HCT116 (cell line): ENCODE measurements around the gene RNF39. TPM values are rescaled to one million over a fixed set of nuclear protein-coding genes. Genes with fewer than 3 reads are reported as not detected.

Experiments used
- ATAC-seq: fragments of 200-7000 bp; cut with Tn5 transposase; 2 replicates; pipeline ENCODE4 v1.9.1; 2020; ENCODE audit warnings: mild to moderate bottlenecking, moderate library complexity
- BruUV-seq: library from RNA; stranded (reverse); fragments of 400-500 nt; replicated peaks from 2 replicates; lab custom pipeline; 2021; lab: Mats Ljungman, UMichigan
- CTCF ChIA-PET: fragments of 300-600 bp; sonication (Branson Sonifier 250); formaldehyde crosslinking; loops from one replicate; lab custom pipeline; 2021; ENCODE audit warnings: antibody characterized with exemption; lab: Charles Lee
- POLR2A ChIA-PET: fragments of 300-600, 350-600 bp; sonication (Branson Sonifier 250); formaldehyde crosslinking; loops from one replicate; lab custom pipeline; 2021; ENCODE audit warnings: antibody characterized with exemption; lab: Charles Lee
- RAD21 ChIA-PET, 2 experiments: fragments of 300-600 bp; sonication (Branson Sonifier 250); formaldehyde crosslinking; loops; one replicate each; lab custom pipeline; 2023; ENCODE audit warnings: low total read pairs in 2 of 2; ENCODE audit not compliant: uncharacterized antibody in 2 of 2, unreplicated experiment in 2 of 2, low non-redundant PET in 1 of 2; lab: Charles Lee
- DNase-seq: peaks from one replicate; pipeline ENCODE4 v3.0.0-alpha.2; 2010; ENCODE audit warnings: low read depth, low spot score
- H2AFZ ChIP-seq: fragments of 200-600 bp; shearing (Covaris generic), sonication (generic); 2 replicates; pipeline ENCODE4 v1.6.1; 2017; ENCODE audit warnings: low read depth, mixed run types, mixed read lengths, antibody characterized with exemption, low read length; ENCODE audit not compliant: poor library complexity, severe bottlenecking
- H3K27ac ChIP-seq: 2 replicates; pipeline ENCODE4 v1.5.1; 2012; ENCODE audit warnings: low read depth, low read length
- H3K27me3 ChIP-seq: fragments of 200-600 bp; sonication (generic); 2 replicates; pipeline ENCODE4 v1.6.1; 2016; ENCODE audit warnings: mixed run types, low read length, mixed read lengths; ENCODE audit not compliant: insufficient read depth
- H3K36me3 ChIP-seq, 2 experiments: fragments of 200-500 bp in 1 of 2; fragments of 200-600 bp in 1 of 2; sonication (Bioruptor generic) in 1 of 2; sonication (generic) in 1 of 2; 2 replicates each; pipeline versions ENCODE4 v1.5.1 to v1.6.1; 2014 to 2016; ENCODE audit warnings: low read length in 2 of 2, inconsistent platforms in 1 of 2, mixed read lengths in 1 of 2, mixed run types in 1 of 2; ENCODE audit not compliant: insufficient read depth in 2 of 2, control insufficient read depth in 1 of 2
- H3K4me1 ChIP-seq, 2 experiments: fragments of 200-600 bp in 1 of 2; sonication (generic) in 1 of 2; 2 replicates each; pipeline versions ENCODE4 v1.5.1 to v1.6.1; 2012 to 2017; ENCODE audit warnings: low read length in 2 of 2, inconsistent platforms in 1 of 2, mild to moderate bottlenecking in 1 of 2, mixed read lengths in 1 of 2, mixed run types in 1 of 2, moderate library complexity in 1 of 2; ENCODE audit not compliant: insufficient read depth in 2 of 2, control insufficient read depth in 1 of 2
- H3K4me2 ChIP-seq: fragments of 200-600 bp; sonication (generic); 2 replicates; pipeline ENCODE4 v1.6.1; 2017; ENCODE audit warnings: mixed run types, low read length, mixed read lengths
- H3K4me3 ChIP-seq, 2 experiments: fragments of 200-600 bp in 1 of 2; sonication (generic) in 1 of 2; replicated peaks in 1 of 2; 2 replicates each; pipeline ENCODE4 v1.5.1; 2011 to 2016; ENCODE audit warnings: low read length in 2 of 2, control low read depth in 1 of 2, low read depth in 1 of 2, mild to moderate bottlenecking in 1 of 2, mixed read lengths in 1 of 2, mixed run types in 1 of 2
- H3K79me2 ChIP-seq: fragments of 200-600 bp; sonication (generic); 2 replicates; pipeline ENCODE4 v1.6.1; 2017; ENCODE audit warnings: mild to moderate bottlenecking, mixed run types, low read length, moderate library complexity, mixed read lengths; ENCODE audit not compliant: insufficient read depth
- H3K9ac ChIP-seq: fragments of 200-600 bp; sonication (generic); 2 replicates; pipeline ENCODE4 v1.6.1; 2016; ENCODE audit warnings: low read length, mixed read lengths
- H3K9me2 ChIP-seq: fragments of 200-600 bp; sonication (generic), shearing (Covaris generic); 2 replicates; pipeline ENCODE4 v1.6.1; 2017; ENCODE audit warnings: mixed run types, mild to moderate bottlenecking, moderate library complexity; ENCODE audit not compliant: insufficient read depth
- H3K9me3 ChIP-seq, 2 experiments: fragments of 200-500 bp in 1 of 2; fragments of 200-600 bp in 1 of 2; sonication (Bioruptor generic) in 1 of 2; sonication (generic) in 1 of 2; 2 replicates each; pipeline ENCODE4 v1.6.1; 2014 to 2017; ENCODE audit warnings: low read length in 2 of 2, mixed read lengths in 2 of 2, inconsistent platforms in 1 of 2, low read depth in 1 of 2, mild to moderate bottlenecking in 1 of 2, mixed run types in 1 of 2, moderate library complexity in 1 of 2; ENCODE audit not compliant: control insufficient read depth in 1 of 2, insufficient read depth in 1 of 2
- H4K20me1 ChIP-seq: fragments of 200-600 bp; sonication (generic), shearing (Covaris generic); 2 replicates; pipeline ENCODE4 v1.6.1; 2017; ENCODE audit warnings: mixed run types, mild to moderate bottlenecking, moderate library complexity; ENCODE audit not compliant: insufficient read depth
- CEBPB ChIP-seq: IDR thresholded peaks from 2 replicates; pipeline ENCODE4 v1.6.1; 2012; ENCODE audit warnings: low read depth
- FOSL1 ChIP-seq: IDR thresholded peaks from 2 replicates; pipeline ENCODE4 v1.6.1; 2012; ENCODE audit warnings: low read depth
- JUND ChIP-seq: IDR thresholded peaks from 2 replicates; pipeline ENCODE4 v1.6.1; 2012
- POLR2A ChIP-seq: IDR thresholded peaks from 2 replicates; pipeline ENCODE4 v1.7.0; 2011; ENCODE audit warnings: borderline replicate concordance; ENCODE audit not compliant: insufficient read depth, insufficient read length; ENCODE audit errors: extremely low read depth
- RAD21 ChIP-seq: IDR thresholded peaks from 2 replicates; pipeline ENCODE4 v1.6.1; 2012; ENCODE audit warnings: low read depth, mild to moderate bottlenecking
- SP1 ChIP-seq: IDR thresholded peaks from 2 replicates; pipeline ENCODE4 v1.6.1; 2012; ENCODE audit warnings: low read depth
- TCF7L2 ChIP-seq: IDR thresholded peaks from 2 replicates; pipeline ENCODE4 v1.7.0; 2011; ENCODE audit warnings: borderline replicate concordance, inconsistent platforms; ENCODE audit not compliant: insufficient read depth, insufficient read length; ENCODE audit errors: extremely low read depth
- YY1 ChIP-seq: IDR thresholded peaks from 2 replicates; pipeline ENCODE4 v1.6.1; 2011; ENCODE audit warnings: low read length, low read depth, moderate library complexity, mild to moderate bottlenecking; ENCODE audit not compliant: insufficient replicate concordance; ENCODE audit errors: extremely low read depth
- intact Hi-C: fragments of 100-400 bp; cut with micrococcal nuclease; formaldehyde crosslinking; loops from 2 replicates; pipeline ENCODE4 v1.10.0; 2022
- total RNA-seq: library from RNA; stranded (reverse); gene quantifications from one replicate; pipeline ENCODE4 v1.2.1, GENCODE V29; 2021; ENCODE audit not compliant: unreplicated experiment
- TF ChIP-seq, protein P1 (sequence below), 3 experiments: fragments of 200-600 bp in 1 of 3; sonication (generic) in 1 of 3; IDR thresholded peaks in 2 of 3; conservative IDR thresholded peaks in 1 of 3; 2 replicates each; pipeline ENCODE4 v1.5.1; 2012 to 2017; ENCODE audit warnings: low read depth in 2 of 3, low read length in 2 of 3, antibody characterized with exemption in 1 of 3, borderline replicate concordance in 1 of 3, control low read depth in 1 of 3, mild to moderate bottlenecking in 1 of 3, mixed read lengths in 1 of 3, mixed run types in 1 of 3, moderate library complexity in 1 of 3; ENCODE audit not compliant: insufficient read depth in 1 of 3
- TF ChIP-seq, protein P2 (sequence below): IDR thresholded peaks from 2 replicates; pipeline ENCODE4 v1.6.1; 2012

The RNF39 gene
- total RNA-seq, 1 experiment from 2014 or later: 0.22 TPM

DNA sequence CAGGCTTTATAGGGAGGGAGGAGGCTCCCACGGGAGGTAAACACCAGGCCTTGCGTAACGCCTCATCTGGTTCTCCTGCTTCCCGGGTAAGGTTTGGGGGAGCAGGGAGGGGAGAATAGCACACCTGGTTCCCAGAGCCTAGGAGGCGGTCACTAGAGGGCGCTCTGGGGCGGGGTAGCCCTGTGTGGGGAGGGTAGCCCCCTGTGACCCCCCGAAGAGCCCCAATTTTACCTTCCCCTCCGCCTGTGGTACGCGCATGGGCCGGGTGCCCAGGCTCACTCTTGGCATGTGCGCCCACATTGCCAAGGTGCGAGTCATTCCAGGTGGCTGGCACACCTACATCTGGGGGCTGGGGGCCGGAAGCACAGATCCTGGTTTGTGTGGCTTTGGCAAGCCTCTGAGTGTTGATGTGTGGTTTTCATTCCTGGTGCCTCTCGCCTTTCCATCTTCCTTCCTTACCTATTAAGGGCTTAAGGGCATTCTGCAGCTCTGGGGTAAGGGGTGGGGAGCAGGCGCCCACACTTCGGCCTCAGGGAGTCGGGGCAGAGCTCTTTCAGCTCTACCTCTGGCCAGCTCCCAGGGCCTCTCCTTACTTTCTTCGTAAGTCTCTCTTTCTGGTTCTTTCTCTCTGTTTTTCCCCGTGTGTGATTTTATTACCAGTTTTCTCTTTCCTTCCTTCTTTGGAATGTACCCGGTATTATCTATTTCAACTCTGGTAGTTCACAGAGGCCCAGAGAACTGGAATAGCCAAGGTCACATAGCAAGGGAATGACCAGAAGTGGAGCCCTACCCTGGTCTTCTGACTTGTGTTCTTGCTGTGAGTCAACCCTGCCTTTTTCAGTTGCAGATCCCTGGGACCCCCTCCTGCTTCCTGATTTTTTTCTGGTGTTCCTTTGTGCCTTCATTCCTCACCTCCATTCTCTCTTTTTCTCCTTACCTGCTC lies 492 bp upstream of the RNF39 start:
- peak; percentile 75 for TF ChIP-seq FOSL1
- TF ChIP-seq TCF7L2: peak; percentile 12
- TF ChIP-seq JUND: peak; percentile 66
- no peak for TF ChIP-seq POLR2A
- no peak for TF ChIP-seq YY1
- TF ChIP-seq CEBPB: peak; percentile 68
- peak; percentile 45; the same call in 1 of the 2 replicates for TF ChIP-seq RAD21
- TF ChIP-seq, protein P1, sequence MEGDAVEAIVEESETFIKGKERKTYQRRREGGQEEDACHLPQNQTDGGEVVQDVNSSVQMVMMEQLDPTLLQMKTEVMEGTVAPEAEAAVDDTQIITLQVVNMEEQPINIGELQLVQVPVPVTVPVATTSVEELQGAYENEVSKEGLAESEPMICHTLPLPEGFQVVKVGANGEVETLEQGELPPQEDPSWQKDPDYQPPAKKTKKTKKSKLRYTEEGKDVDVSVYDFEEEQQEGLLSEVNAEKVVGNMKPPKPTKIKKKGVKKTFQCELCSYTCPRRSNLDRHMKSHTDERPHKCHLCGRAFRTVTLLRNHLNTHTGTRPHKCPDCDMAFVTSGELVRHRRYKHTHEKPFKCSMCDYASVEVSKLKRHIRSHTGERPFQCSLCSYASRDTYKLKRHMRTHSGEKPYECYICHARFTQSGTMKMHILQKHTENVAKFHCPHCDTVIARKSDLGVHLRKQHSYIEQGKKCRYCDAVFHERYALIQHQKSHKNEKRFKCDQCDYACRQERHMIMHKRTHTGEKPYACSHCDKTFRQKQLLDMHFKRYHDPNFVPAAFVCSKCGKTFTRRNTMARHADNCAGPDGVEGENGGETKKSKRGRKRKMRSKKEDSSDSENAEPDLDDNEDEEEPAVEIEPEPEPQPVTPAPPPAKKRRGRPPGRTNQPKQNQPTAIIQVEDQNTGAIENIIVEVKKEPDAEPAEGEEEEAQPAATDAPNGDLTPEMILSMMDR (IDR thresholded peaks at IDR 0.05 in 2 of 3, conservative IDR thresholded peaks at IDR 0.05 in 1 of 3; ENCODE audit: borderline replicate concordance in 1 of 3, insufficient read depth in 1 of 3, low read depth in 2 of 3, low read length in 2 of 3): peak; percentile 37 to 70 (median 67); a peak in 4 of 6 replicates
- TF ChIP-seq, protein P2, sequence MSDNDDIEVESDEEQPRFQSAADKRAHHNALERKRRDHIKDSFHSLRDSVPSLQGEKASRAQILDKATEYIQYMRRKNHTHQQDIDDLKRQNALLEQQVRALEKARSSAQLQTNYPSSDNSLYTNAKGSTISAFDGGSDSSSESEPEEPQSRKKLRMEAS: no peak
- peak; percentile 54 for TF ChIP-seq SP1
- Histone ChIP-seq H2AFZ (no peak overlapping the region), H3K27me3 (no peaks in the 10 kb centered on the region), H3K9me2 (no peaks in the 10 kb centered on the region), H3K36me3 (no peaks in the 10 kb centered on the region), H3K4me3 (peak overlapping the region in 1 of 2 experiments; percentile 24; a peak in 1 of 4 replicates), H3K27ac (peak overlapping the region; percentile 38; the same call in 1 of the 2 replicates), H3K4me1 (peaks cover 11 to 19% of the 10 kb centered on the region in 2 experiments), H3K9me3 (no peaks in the 10 kb centered on the region), H4K20me1 (no peaks in the 10 kb centered on the region), H3K4me2 (peak overlapping the region; percentile 65), H3K9ac (peak overlapping the region; percentile 34), H3K79me2 (no peaks in the 10 kb centered on the region)
- no peak for DNase-seq
- CTCF ChIA-PET: interaction anchor here (1.0 kb wide), 1 partner anchor 11 kb away, joined by 3 read pairs; no protein-coding TSS in a partner anchor
- BruUV-seq: no TSS peak
- intact Hi-C loops: no loop called here
- RAD21 ChIA-PET: no interaction called here
- peak; percentile 79 for ATAC-seq
- POLR2A ChIA-PET: interaction anchor here (0.6 kb wide), 1 partner anchor 730 kb away, joined by 4 read pairs; no protein-coding TSS in a partner anchor
